Left lung (tissue), 10 donors: Measurements from ENCODE around the gene PCNX3. TPM values are rescaled to one million over a fixed set of nuclear protein-coding genes. Genes with fewer than 3 reads are reported as not detected.
A peak's percentile ranks its signal among the peaks of the same experiment; 100 is the strongest.

Source experiments
- ATAC-seq: fragments of 200-7000 bp; cut with Tn5 transposase; one replicate; pipeline ENCODE4 v1.9.1; 2020; ENCODE audit warnings: moderate library complexity
- DNase-seq, 4 donors: peaks; one replicate each; pipeline ENCODE4 v3.0.0-alpha.2; 2013 to 2020
- H3K27ac ChIP-seq, 2 donors: fragments of 200-600 bp; sonication (generic) in 1 of 2; one replicate each; pipeline versions ENCODE4 v1.5.0 to v1.8.0; 2020 to 2021
- H3K27me3 ChIP-seq, 2 donors: fragments of 200-600 bp; sonication (generic) in 1 of 2; one replicate each; pipeline versions ENCODE4 v1.5.0 to v1.8.0; 2020 to 2021
- H3K36me3 ChIP-seq, 2 donors: fragments of 200-600 bp; sonication (generic) in 1 of 2; one replicate each; pipeline versions ENCODE4 v1.5.0 to v1.8.0; 2020 to 2021
- H3K4me1 ChIP-seq, 2 donors: fragments of 200-600 bp; one replicate each; pipeline ENCODE4 v1.8.0; 2021
- H3K4me3 ChIP-seq, 2 donors: fragments of 200-600 bp; sonication (generic) in 1 of 2; one replicate each; pipeline versions ENCODE4 v1.5.0 to v1.8.0; 2020 to 2021; ENCODE audit warnings: mild to moderate bottlenecking in 1 of 2
- H3K9me3 ChIP-seq, 2 donors: fragments of 200-600 bp; sonication (generic) in 1 of 2; one replicate each; pipeline versions ENCODE4 v1.5.0 to v1.8.0; 2020 to 2021
- intact Hi-C, 2 donors: fragments of 100-400 bp; cut with DNase I; formaldehyde crosslinking; loops; one replicate each; pipeline versions ENCODE4 v1.11.2 to v1.14.2; 2022
- polyA plus RNA-seq, 6 donors: library from polyadenylated mRNA; unstranded; fragments of 120-200 nt; gene quantifications; one replicate each; pipeline ENCODE4 v1.2.1, GENCODE V29; 2013; ENCODE audit not compliant: insufficient read length in 6 of 6
- total RNA-seq, 2 donors: library from RNA; stranded (reverse); fragmentation: NEBNext Ultra II Directional; extraction: Animal tissue kit (Norgen Biotek cat#: 25700); gene quantifications; one replicate each; pipeline ENCODE4 v1.2.1, GENCODE V29; 2021
- TF ChIP-seq, protein P1 (sequence below), 2 donors: fragments of 200-600 bp; sonication (generic) in 1 of 2; IDR thresholded peaks; one replicate each; pipeline versions ENCODE4 v1.5.0 to v1.8.0; 2021; ENCODE audit warnings: antibody characterized with exemption in 2 of 2
- donor health status: DM: no; HTN: yes; CAD: no.
- donor health status: DM: no; HTN: no; CAD: no.

Gene PCNX3
- total and polyA plus RNA-seq, 8 donors: 19.9 to 44.5 (median 26.2) TPM

GRCh38 chr11:65648997-65649493, 33.5 kb downstream of the PCNX3 start:
- Histone ChIP-seq H3K27ac (peak overlapping the region in 1 of 2 donors; percentile 13), H3K9me3 (no peaks in the 10 kb centered on the region), H3K36me3 (peaks cover 0 to 78% of the 10 kb centered on the region in 2 donors), H3K27me3 (no peaks in the 10 kb centered on the region), H3K4me3 (no peak overlapping the region), H3K4me1 (peaks cover 27 to 40% of the 10 kb centered on the region in 2 donors)
- TF ChIP-seq, protein P1, sequence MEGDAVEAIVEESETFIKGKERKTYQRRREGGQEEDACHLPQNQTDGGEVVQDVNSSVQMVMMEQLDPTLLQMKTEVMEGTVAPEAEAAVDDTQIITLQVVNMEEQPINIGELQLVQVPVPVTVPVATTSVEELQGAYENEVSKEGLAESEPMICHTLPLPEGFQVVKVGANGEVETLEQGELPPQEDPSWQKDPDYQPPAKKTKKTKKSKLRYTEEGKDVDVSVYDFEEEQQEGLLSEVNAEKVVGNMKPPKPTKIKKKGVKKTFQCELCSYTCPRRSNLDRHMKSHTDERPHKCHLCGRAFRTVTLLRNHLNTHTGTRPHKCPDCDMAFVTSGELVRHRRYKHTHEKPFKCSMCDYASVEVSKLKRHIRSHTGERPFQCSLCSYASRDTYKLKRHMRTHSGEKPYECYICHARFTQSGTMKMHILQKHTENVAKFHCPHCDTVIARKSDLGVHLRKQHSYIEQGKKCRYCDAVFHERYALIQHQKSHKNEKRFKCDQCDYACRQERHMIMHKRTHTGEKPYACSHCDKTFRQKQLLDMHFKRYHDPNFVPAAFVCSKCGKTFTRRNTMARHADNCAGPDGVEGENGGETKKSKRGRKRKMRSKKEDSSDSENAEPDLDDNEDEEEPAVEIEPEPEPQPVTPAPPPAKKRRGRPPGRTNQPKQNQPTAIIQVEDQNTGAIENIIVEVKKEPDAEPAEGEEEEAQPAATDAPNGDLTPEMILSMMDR (IDR thresholded peaks at IDR 0.05): no peak
- DNase-seq (no peak), ATAC-seq (no peak)
- intact Hi-C loops: no loop called here

DNA sequence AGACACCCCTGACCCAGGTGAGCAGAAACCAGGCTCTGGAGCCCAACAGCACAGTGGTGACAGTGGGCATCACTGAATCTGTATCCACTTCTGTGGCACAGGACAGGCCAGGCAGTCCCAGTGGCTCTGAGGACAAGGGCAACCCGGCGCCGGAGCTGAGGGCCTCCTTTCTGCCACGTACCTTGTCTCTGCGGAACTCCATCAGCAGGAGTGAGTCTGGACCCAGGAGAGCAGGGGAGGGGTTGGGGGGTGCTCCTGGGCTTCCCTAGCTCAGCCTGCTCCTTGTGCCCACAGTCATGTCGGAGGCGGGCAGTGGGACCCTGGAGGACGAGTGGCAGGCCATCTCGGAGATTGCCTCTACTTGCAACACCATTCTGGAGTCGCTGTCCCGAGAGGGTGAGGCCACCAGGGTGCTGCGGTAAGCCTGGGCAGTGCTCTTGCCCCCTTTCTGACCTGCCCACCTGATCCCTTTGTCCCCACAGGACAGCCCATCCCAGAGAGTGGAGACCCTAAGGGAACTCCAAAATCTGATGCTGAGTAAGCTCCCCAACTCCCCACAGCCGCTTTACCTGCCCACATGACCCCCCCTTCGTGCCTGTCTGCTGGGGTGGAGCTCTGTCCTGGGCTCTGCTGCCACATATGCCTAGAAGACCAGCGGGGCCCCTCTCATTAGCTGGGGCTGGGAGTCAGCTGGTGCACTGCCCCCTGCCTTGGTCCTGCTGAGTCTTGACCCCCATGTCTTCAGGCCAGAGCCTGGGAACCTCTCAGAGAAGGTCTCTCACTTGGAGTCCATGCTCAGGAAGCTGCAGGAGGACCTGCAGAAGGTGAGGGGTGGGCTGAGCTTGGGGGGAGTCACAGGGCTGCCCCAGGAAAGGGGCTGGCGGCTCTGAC, 34.3 kb downstream of the PCNX3 start:
- ATAC-seq (no peak), DNase-seq (peak in 1 of 4 donors; percentile 33)
- H3K9me3 ChIP-seq: no peaks in the 10 kb centered on the region
- H3K27me3 ChIP-seq: no peaks in the 10 kb centered on the region
- intact Hi-C loops: no loop called here
- H3K27ac ChIP-seq: no peak overlapping the region
- H3K36me3 ChIP-seq: peaks cover 0 to 80% of the 10 kb centered on the region in 2 donors
- TF ChIP-seq, protein P1 (IDR thresholded peaks at IDR 0.05): no peak
- H3K4me1 ChIP-seq: peaks cover 32 to 49% of the 10 kb centered on the region in 2 donors
- no peak overlapping the region for H3K4me3 ChIP-seq

DNA sequence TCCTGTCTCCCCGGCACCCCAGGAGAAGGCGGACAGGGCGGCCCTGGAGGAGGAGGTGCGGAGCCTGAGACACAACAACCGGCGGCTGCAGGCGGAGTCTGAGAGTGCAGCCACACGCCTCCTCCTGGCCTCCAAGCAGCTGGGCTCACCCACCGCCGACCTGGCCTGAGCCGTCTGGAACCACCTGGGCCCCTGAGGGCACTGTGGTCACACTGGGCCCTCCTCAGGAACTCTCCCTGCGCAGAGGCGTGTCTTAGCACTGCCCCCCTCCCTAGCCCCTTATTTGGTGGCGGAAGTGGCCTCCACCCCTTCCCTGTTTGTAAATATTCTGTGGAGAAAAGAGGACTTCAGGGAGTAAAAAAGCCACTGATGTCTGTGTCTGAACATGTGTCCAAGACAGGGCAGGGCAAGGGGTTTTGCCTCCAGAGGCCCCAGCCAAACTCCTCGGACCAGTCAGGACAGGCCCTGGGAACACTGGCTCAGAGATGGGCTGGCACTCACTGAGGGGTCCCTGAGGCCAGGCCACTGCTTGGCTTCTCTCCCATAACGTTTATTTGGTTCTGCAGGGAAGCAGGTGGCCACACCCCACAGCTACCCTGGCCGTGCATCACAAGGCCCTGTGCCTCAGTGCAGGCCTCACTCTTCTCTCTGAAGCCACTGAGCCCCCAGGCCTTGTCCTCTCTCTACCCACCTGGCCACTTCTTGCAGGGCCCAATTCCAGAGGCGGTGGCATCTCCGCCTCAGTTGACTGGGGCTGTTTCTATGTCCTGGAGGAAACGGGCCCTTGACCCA, 35.2 kb downstream of the PCNX3 start:
- ATAC-seq: no peak
- peak overlapping the region in 1 of 2 donors; percentile 97 for H3K27ac ChIP-seq

GRCh38 chr11:65651339-65651588, 35.7 kb downstream of the PCNX3 start:
- Histone ChIP-seq H3K4me1 (peaks cover 32 to 54% of the 10 kb centered on the region in 2 donors), H3K9me3 (no peaks in the 10 kb centered on the region), H3K36me3 (peaks cover 0 to 80% of the 10 kb centered on the region in 2 donors), H3K27me3 (no peaks in the 10 kb centered on the region), H3K27ac (peak overlapping the region; percentile 97 to 98), H3K4me3 (no peak overlapping the region)
- DNase-seq (peak in 1 of 4 donors; percentile 31), ATAC-seq (no peak)
- intact Hi-C loops: no loop called here
- TF ChIP-seq, protein P1 (IDR thresholded peaks at IDR 0.05): no peak

More for the DNA sequence above, 35.2 kb downstream of the PCNX3 start:
- Histone ChIP-seq H3K4me3 (no peak overlapping the region), H3K9me3 (no peaks in the 10 kb centered on the region), H3K27me3 (no peaks in the 10 kb centered on the region), H3K36me3 (peaks cover 0 to 80% of the 10 kb centered on the region in 2 donors), H3K4me1 (peaks cover 32 to 54% of the 10 kb centered on the region in 2 donors)
- TF ChIP-seq, protein P1 (IDR thresholded peaks at IDR 0.05): no peak
- no peak for DNase-seq
- intact Hi-C loops: no loop called here
